ENCODE measurements around the gene SUPT20H.
A peak's percentile ranks its signal among the peaks of the same experiment; 100 is the strongest.

SUPT20H gene

DNA sequence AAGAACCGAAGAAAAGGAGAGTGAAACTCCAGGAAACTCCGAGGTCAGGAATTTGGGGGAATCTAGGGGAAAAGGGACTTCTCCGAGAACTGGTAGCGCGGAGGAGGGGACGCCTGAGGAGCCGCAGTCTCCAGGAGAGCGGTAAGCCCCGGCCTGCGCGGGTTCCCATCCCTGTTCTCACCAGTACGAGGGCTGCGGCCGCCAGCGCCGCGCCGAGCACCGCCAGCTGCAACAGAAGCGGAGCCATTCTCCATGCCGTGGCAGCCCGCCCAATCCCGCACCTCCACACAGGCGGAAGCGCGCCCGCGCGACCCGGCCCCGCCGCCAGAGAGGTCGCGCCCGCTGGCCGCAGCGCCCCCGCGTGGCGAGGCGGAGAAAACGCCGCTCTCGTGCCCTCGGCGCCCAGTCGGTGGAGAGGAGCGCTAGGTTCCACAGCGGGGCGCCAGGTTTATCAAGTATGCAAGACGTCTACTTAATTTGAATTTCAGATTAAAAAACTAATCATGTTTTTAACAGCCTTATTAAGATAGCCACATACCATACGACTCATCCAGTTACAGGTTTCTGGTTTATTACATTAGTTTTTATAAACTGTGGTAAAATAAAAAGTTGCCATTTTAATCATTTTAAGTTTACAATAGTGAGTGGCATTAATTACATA, 60.3 kb downstream of the SUPT20H start, which contains the start of gene ALG5:
Gene ALG5 (minus strand): TSS at position 287 of the 661 bp plus-strand sequence. CDS start 40 bp downstream, at position 247.
- peak; percentile 81 to 82 for DNase-seq (ENCODE audit: low read depth in 2 of 2)

DNA sequence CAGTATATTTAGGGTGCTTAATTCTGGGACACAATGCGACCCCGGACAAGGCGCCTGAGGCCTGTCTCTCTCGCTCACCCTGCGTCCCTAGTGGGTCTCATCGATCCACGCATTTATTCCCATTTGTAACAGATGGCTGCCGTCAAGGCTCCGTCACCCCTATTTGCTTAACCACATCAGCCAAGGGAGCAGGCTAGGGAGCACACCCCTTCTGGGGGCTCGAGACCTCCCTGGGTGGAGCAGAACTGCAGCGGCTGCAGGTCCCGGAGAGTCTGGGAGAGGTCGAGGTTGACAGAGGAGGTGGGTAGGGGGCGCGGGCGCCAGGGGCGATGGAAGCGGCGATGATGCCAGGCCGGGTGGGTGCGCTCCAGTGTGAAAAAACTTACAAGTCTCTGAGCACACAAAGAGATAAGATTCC, 60.9 kb downstream of the SUPT20H start:
- no peak for DNase-seq (ENCODE audit: low read depth in 2 of 2)

DNA sequence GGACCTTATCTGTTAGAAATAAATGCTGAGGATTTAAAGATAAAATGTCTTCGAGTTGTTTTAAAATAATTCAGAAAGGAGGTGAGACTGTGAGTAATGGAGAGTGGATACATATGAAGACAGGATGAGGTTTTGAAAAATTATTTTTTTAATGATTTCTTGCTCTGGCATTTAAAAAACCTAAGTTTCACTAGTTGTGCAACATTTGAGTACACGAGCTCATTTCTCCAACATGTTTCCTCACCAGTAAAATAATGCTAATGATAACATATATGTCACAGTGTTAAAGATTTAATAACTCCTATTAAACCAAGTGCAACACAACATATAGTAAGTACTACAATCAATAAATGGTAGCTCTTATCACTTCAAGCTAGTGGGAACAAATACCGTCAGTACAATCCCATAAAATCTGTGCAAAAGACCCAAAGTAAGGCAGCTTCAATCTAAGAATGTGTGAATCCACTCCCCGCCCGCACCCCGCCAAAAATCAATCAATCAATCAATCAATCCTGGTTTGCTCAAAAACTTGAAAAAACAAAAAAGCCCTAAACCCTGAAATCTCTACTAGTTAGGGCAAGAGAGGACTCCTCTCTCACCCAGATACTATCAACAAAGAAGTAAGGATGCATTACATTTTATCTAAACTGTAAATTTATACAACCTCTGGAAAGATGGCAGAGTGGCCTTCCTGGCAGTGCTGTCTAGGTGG, 61.6 kb downstream of the SUPT20H start:
- no peak for DNase-seq (ENCODE audit: low read depth in 2 of 2)

DNA sequence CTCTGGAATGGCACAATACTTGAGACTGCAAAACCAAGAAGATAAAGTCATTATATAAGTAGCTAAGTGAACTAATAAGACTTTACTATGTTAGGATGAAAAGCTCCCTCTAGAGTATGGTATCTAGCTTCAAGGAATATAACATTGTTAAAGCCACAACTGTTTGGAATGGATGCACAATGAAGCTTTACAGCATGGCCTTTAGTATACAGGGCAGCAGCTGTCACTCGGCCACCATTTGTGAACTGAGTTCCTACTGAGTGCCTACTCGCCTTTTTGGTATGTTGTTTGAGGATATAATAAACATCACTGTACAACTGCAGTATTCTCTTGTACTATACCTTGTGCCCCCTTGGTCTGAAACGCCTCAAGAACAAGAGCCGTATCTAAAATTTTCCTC, 67.1 kb downstream of the SUPT20H start:
- DNase-seq (ENCODE audit: low read depth in 2 of 2), result no peak

DNA sequence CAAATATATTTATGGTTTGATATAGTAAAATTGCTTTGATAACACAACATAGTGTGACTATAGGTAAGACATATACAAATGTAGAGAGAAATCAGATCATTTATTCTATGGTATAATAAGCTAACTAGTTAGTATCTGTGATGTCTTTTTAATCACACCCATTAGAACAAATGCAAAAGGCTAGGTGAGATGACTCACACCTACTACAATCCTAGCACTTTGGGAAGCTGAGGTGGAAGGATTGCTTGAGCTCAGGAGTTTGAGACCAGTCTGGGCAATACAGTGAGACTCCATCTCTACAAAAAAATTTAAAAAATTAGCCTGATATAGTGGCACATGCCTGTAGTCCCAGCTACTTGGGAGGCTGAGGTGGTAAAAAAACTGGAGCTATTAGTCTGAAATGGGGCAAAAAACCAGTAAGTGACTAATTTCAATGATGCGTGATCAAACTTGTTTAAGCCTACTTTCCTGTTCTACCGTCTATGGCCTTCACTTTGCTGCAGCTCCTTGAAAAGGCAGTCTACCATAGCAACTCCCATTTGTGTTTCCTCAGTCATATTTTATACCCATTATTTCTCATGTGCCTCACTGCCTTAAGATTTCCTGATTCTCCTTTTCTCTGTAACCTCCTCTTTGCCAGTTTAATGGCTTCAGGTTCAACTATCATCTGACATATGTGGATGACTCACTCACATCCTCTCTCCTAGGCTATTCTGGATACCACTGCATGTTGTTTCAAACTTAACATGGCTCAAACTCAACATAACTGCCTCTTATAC, 72.8 kb downstream of the SUPT20H start:
- DNase-seq (ENCODE audit: low read depth in 2 of 2), result no peak

DNA sequence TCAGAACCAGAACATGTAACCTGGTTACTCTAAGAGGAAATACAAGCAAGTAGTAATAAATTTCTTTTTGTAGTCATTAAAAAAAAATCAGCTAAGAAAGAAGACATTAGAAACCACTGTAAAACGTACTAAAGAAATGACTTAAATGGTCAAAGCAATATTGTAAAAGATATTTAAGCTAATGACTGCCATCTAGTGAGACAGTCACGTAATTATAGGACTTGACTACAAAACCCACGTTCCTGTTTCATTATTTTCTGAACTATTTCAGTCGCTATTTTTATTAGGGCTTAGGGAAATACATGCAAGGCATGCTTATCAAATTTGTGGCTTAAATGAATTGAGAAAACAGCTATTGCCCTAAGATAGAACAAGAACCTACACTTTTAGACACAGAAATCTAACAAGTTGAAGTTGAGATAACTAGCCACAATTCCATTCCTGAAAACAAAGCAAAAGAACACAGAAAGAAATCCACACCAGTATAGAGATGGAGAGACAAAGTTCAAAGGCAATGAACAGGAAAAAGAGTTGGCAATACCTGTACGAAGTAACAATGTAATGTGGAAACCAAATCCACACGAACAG, 78.2 kb downstream of the SUPT20H start:
- DNase-seq (ENCODE audit: low read depth in 2 of 2), result no peak

DNA sequence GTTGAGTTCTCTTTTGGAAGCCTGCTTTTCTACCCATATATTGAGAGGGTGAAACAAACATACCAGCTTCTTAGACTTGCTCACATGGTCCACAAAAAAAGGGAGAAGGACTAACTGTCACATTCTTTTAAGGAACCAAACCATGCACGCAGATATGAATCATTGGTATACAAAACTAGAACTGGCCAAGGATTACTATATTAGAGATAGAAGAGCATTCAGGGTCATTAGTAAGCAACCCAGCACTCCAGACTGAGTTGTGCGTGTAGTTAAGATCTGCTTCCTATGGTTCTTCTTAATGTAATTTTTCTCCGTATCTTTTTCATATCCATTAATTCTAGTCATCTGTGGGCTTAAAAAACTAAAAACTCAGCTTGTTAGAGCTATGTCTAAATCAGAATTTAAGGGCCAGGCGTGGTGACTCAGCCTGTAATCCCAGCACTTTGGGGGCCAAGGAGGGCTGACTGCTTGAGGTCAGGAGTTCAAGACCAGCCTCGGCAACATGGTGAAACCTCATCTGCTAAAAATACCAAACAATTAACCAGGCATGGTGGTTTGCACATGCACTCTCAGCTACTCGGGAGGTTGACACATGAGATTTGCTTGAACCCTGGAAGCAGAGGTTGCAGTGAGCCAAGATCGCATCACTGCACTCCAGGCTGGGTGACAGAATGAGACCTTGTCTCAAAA, 80.0 kb downstream of the SUPT20H start:
- no peak for DNase-seq (ENCODE audit: low read depth in 2 of 2)

DNA sequence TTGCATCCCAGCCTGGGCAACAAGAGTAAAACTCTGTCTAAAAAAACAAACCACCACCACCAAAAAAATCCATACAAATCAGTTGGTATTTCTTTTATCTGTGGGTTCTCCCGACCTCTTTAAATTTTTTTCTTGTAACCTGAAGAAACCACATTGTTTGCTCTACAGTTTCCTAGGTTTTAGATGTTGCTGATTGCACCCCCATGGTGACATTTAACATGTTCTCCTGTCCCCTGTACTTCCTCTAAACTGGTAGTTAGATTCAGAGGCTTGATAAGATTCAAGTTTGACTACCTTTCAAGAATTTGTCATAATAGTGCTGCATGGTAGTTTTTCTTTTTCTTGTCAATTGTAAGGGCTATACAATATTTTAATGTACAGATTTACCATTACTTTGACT, 84.3 kb downstream of the SUPT20H start:
- DNase-seq (ENCODE audit: low read depth in 2 of 2), result no peak

DNA sequence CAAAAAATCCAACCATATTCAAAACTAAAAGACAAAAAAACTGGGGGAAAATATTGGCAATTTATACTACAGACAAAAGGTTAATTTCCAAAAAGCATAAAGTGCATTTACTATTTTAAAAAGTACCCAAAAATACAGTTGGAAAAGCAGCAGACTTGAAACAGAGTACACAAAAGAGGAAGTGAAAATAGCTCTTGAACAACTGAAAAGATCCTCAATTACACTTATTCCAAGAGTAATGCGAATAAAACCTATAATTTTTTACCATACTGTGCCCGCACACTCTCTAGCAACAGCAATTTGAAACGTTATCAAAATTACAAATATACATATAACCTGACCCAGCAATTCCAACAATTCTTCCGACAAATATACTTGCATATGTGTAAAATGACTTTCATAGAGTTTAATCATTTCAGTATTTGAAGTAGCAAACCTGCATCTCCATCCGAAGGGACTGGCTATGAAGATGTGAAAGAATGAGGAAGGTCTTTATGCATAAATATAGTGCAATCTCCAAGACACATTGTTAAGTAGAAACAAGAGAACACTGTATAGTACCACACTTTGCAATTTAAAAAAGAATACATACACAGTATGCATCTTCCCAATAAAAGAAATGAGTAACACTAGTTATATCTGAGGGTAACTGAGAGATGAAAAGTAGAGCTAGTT, 85.7 kb downstream of the SUPT20H start:
- no peak for DNase-seq (ENCODE audit: low read depth in 2 of 2)

DNA sequence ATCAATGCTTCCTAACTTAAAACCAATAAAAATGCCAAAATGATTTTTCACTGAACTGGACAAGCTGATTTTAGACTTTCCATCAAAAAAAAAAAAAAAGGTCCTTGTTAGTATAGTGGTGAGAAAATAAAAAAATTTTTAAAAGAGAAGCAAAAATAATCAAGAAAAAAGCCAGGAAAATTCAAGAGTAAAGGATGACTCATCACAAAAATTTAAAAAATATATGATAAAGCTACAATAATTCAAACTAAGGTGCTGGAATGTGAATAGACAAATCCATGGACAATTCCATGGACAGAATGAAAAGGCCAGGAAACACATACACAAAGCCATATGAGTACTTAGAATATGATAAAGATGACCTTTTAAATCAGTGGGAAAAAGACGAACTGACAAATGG, 86.5 kb downstream of the SUPT20H start:
- DNase-seq (ENCODE audit: low read depth in 2 of 2), result no peak

DNA sequence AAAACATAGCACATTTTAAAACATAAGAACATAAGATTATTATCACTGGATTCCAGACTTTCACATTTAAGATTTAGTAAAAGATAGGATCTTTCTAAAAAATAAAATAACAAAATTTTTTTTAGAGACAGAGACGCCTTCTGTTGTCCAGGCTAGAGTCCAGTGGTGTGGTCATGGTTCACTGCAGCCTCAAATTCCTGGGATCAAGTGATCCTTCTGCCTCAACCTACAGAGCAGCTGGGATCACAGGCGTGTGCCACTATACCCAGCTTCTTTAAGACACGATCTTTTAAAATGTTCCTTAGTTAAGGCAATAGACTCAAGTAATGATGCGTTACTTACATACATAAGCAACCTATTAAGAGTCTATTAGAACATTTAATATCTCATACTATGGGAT, 93.1 kb downstream of the SUPT20H start:
- no peak for DNase-seq (ENCODE audit: low read depth in 2 of 2)

DNA sequence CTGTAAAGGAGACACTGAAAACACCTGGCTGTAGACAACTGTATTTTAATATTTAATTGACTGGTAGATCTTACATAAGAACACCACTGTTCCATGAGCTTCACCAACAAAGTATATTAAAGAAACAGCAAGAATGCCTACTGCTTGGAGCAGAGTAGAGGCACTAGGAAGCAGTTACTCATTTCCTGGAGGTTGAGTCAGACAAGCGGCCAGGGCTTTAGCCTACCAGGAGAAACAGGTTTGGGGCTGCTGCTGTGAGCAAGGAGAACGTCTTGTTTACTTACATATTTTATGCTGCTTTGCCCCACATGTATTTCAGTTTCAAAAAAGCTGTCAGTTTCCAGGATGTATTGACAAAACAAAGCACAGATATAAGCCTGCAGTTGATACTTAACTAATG, 93.7 kb downstream of the SUPT20H start:
- DNase-seq (ENCODE audit: low read depth in 2 of 2), result no peak

DNA sequence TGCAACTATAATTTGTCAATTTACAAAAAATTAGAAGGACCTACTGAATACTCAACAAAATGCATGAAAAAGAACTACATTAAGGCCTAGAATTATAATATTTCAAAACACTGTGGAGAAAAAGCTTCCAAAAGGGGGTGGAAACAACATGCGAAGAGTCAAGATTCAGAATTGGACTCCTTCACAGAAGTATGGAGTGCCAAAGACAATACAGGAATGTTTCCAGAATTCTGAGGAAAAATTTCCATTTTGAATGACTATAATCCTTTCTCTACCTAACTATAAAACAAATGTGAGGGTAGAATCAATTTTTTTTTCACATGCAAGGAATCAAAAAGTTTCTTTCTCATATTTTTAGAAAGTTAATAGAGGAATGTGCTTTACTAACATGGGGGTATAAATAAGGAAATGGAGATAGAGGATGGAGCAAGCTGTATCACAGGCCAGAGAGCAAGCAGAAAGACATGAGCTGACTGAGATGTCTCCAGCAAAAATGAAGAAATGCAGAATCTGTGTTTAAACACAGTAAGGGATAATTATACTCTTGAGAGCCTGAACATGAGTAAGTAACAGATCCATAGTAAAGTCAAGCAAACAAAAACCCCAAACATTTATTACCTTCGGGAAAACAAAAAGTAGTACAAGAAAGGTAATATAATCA, 99.9 kb downstream of the SUPT20H start:
- DNase-seq (ENCODE audit: low read depth in 2 of 2), result no peak
